CD4-positive, CD25-positive, alpha-beta regulatory T cell (primary cell): ENCODE results near the gene CPED1. TPM values are rescaled to one million over a fixed set of nuclear protein-coding genes. Genes with fewer than 3 reads are reported as not detected.
"Not testable (repeated sequence)": the region's sequence is repeated elsewhere in the genome, so short reads cannot be mapped to it uniquely, and the experiment has no call there.

Experiments
- ATAC-seq, 2 donors: fragments of 150-1000 bp; cut with Tn5 transposase; one replicate each; pipeline ENCODE4 v1.10.0; 2021; ENCODE audit warnings: low read depth in 2 of 2, moderate number of reproducible peaks in 2 of 2, moderate library complexity in 1 of 2
- DNase-seq, 3 donors: peaks; one replicate each; pipeline versions ENCODE4 v3.0.0 to v3.0.0-alpha.2; 2012 to 2022; ENCODE audit warnings: mixed read lengths in 1 of 3
- H3K27ac ChIP-seq: one replicate; pipeline ENCODE4 v1.7.0; 2013; ENCODE audit warnings: mild to moderate bottlenecking, low read length; ENCODE audit not compliant: insufficient read depth, poor library complexity, severe bottlenecking
- H3K27me3 ChIP-seq: one replicate; pipeline ENCODE4 v1.7.0; 2013; ENCODE audit warnings: low read length; ENCODE audit not compliant: control insufficient read depth, insufficient read depth
- H3K36me3 ChIP-seq: one replicate; pipeline ENCODE4 v1.7.0; 2013; ENCODE audit warnings: mild to moderate bottlenecking, low read length, moderate library complexity; ENCODE audit not compliant: control insufficient read depth, insufficient read depth
- H3K4me1 ChIP-seq: 2 replicates; pipeline ENCODE4 v1.7.0; 2013; ENCODE audit warnings: mild to moderate bottlenecking, low read length; ENCODE audit not compliant: insufficient read depth, control insufficient read depth, poor library complexity, severe bottlenecking
- H3K4me3 ChIP-seq: one replicate; pipeline ENCODE4 v1.7.0; 2013; ENCODE audit warnings: low read depth, mild to moderate bottlenecking, low read length, moderate library complexity
- H3K9me3 ChIP-seq, 2 experiments: 1 replicate in 1 of 2; 2 replicates in 1 of 2; pipeline ENCODE4 v1.7.0; 2013; ENCODE audit warnings: low read length in 2 of 2, mild to moderate bottlenecking in 1 of 2, moderate library complexity in 1 of 2; ENCODE audit not compliant: control insufficient read depth in 2 of 2
- H3K27ac Mint-ChIP-seq, 3 donors: one replicate each; pipeline ENCODE4 v1.8.0; 2020 to 2022; ENCODE audit warnings: mild to moderate bottlenecking in 3 of 3, mixed read lengths in 3 of 3, moderate library complexity in 2 of 3
- H3K27me3 Mint-ChIP-seq: one replicate; pipeline ENCODE4 v1.8.0; 2022; ENCODE audit warnings: mild to moderate bottlenecking, mixed read lengths
- H3K36me3 Mint-ChIP-seq: one replicate; pipeline ENCODE4 v1.8.0; 2020; ENCODE audit warnings: mixed read lengths
- H3K4me1 Mint-ChIP-seq, 4 donors: one replicate each; pipeline ENCODE4 v1.8.0; 2020 to 2022; ENCODE audit warnings: mixed read lengths in 4 of 4, mild to moderate bottlenecking in 1 of 4
- H3K4me3 Mint-ChIP-seq, 4 donors: one replicate each; pipeline ENCODE4 v1.8.0; 2020 to 2022; ENCODE audit warnings: mild to moderate bottlenecking in 4 of 4, mixed read lengths in 4 of 4, moderate library complexity in 3 of 4
- H3K9me3 Mint-ChIP-seq, 7 donors: one replicate each; pipeline ENCODE4 v1.8.0; 2020 to 2022; ENCODE audit warnings: mixed read lengths in 7 of 7, mild to moderate bottlenecking in 3 of 7, moderate library complexity in 2 of 7
- polyA plus RNA-seq, 4 donors: library from polyadenylated mRNA; unstranded; fragments of 300-500 nt; fragmentation: Illumina TruSeq; gene quantifications; one replicate each; pipeline ENCODE4 v1.2.3, GENCODE V29; 2021
- total RNA-seq: library from RNA; stranded (reverse); gene quantifications from one replicate; pipeline ENCODE4 v1.2.3, GENCODE V29; 2022

Gene CPED1
- total and polyA plus RNA-seq, 5 donors from 2014 or later, result 0.17 to 0.24 TPM; not detected in 3

DNA sequence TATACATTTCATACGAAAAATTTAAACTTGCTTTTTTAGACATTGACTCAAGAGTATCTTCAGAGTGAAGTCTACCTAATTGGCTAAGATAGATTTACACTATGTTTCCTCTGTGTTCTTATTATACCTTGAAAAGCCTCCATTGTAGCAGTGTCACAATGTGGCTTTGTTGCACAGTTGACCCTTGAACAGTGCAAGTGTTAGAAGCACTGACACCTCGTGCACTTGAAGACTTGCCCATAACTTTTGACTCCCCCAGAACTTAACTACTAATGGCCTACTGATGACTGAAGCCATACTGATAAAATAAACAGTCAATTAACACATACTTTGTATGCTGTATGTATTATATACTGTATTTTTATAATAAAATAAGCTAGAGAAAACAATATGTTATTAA lies 84.3 kb downstream of the CPED1 start:
- Histone ChIP-seq H3K4me3 (no peak overlapping the region), H3K27me3 (no peaks in the 10 kb centered on the region), H3K4me1 (no peaks in the 10 kb centered on the region), H3K9me3 (no peaks in the 10 kb centered on the region), H3K27ac (no peak overlapping the region), H3K36me3 (no peaks in the 10 kb centered on the region)
- Mint-ChIP-seq H3K4me1 (no peaks in the 10 kb centered on the region), H3K9me3 (peaks cover 0 to 3% (median 0%) of the 10 kb centered on the region in 7 donors), H3K4me3 (no peak overlapping the region), H3K36me3 (no peaks in the 10 kb centered on the region), H3K27me3 (peaks cover 16% of the 10 kb centered on the region), H3K27ac (no peak overlapping the region)
- no peak for ATAC-seq
- DNase-seq, result no peak

DNA sequence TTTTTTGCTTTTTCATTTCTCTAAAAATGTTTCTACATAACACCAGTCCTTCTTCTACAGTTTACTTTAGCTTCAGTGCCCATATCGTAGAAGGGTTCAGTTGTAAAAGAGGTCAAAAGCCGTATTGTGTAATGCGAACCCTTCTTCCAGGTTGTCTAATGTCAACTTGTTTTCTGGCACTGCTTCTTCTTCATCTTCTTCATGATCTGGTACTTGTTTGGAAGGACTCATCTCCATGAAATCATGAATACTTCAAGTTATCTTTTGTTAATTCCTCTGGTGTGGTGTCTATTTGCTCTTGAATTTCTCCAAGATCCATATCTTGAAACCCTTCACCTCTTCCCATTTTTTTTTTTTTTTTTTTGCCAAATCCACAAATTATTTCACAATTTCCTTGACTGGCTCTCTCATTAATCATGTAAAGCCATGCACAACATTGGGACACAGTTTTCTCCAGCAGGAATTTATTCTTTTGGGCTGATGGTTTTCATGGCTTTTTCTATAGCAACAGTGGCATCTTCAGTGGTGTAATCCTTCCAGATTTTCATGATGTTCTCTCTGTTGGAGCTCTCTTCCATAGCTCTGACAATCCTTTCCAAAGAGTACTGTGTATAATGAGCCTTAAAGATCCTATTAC lies 85.1 kb downstream of the CPED1 start:
- Mint-ChIP-seq H3K36me3 (no peaks in the 10 kb centered on the region), H3K9me3 (peaks cover 0 to 3% (median 0%) of the 10 kb centered on the region in 7 donors), H3K4me3 (no peak overlapping the region), H3K27ac (no peak overlapping the region), H3K4me1 (no peaks in the 10 kb centered on the region), H3K27me3 (peaks cover 18% of the 10 kb centered on the region)
- DNase-seq (no peak), ATAC-seq (no peak)
- Histone ChIP-seq H3K9me3 (no peaks in the 10 kb centered on the region), H3K4me3 (no peak overlapping the region), H3K4me1 (no peaks in the 10 kb centered on the region), H3K36me3 (no peaks in the 10 kb centered on the region), H3K27me3 (no peaks in the 10 kb centered on the region), H3K27ac (no peak overlapping the region)

- DNase-seq, H3K9me3 ChIP-seq, H3K36me3 ChIP-seq, H3K4me3 ChIP-seq, H3K4me1 Mint-ChIP-seq, H3K27ac Mint-ChIP-seq, H3K9me3 Mint-ChIP-seq, H3K4me1 ChIP-seq, H3K27ac ChIP-seq, H3K27me3 ChIP-seq, ATAC-seq, H3K4me3 Mint-ChIP-seq, H3K36me3 Mint-ChIP-seq: not testable (repeated sequence)
- peaks cover 22% of the 10 kb centered on the region for H3K27me3 Mint-ChIP-seq
Observed at GRCh38 chr7:121075424-121075841, 86.9 kb downstream of the CPED1 start.

- H3K9me3 ChIP-seq, result no peaks in the 10 kb centered on the region
- no peaks in the 10 kb centered on the region for H3K36me3 Mint-ChIP-seq
- peaks cover 18% of the 10 kb centered on the region for H3K27me3 Mint-ChIP-seq
- peaks cover 0 to 2% (median 0%) of the 10 kb centered on the region in 7 donors for H3K9me3 Mint-ChIP-seq
- ATAC-seq (no peak), DNase-seq (no peak)
- H3K4me1 Mint-ChIP-seq, result no peaks in the 10 kb centered on the region
- no peaks in the 10 kb centered on the region for H3K4me1 ChIP-seq
- no peak overlapping the region for H3K4me3 Mint-ChIP-seq
- no peak overlapping the region for H3K4me3 ChIP-seq
- H3K27me3 ChIP-seq, result no peaks in the 10 kb centered on the region
- no peak overlapping the region for H3K27ac ChIP-seq
- H3K27ac Mint-ChIP-seq, result no peak overlapping the region
- H3K36me3 ChIP-seq, result no peaks in the 10 kb centered on the region
Observed at GRCh38 chr7:121075952-121076349, 87.4 kb downstream of the CPED1 start.

DNA sequence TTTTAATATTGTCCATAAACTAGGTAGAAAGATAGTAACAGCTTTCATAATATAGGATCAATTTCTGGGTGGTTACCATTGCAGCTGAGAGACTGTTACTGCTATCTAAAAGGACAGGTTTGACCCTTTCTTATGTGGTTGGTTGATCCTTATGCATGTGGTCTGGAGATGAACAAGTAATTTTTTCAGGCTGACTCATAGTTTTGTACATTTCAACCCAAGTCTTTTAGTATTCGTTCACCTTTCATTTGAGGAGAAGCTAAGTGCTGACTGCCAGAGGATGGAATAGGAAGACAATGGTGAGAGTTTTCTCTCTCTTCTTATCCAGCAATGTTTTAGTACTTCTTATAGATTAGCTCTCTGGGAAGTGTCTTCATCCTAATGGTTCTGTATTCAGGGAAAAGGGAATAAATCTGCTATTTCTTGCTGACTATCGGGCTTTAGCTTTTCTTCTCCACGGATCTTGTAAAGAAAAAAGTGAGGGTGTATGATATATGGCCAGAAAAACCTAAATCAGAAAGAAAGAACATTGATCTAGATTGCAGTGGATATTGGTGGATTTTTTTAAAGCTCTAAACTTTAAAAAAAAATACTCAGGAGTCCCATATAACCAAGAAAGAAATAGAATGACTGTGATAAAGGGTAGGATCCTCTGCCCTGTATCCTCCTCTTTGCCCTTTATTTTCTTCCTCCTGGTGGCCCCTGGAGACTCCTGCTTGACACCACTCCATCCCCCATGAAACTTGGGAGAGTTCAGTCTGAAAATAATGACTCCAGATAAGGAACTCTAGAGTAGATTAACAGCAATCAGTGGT lies 88.0 kb downstream of the CPED1 start:
- DNase-seq (no peak), ATAC-seq (no peak)
- Mint-ChIP-seq H3K4me3 (no peak overlapping the region), H3K9me3 (peaks cover 0 to 2% (median 0%) of the 10 kb centered on the region in 7 donors), H3K27ac (no peak overlapping the region), H3K4me1 (peaks cover 0 to 4% (median 1%) of the 10 kb centered on the region in 4 donors), H3K36me3 (no peaks in the 10 kb centered on the region), H3K27me3 (peaks cover 24% of the 10 kb centered on the region)
- H3K27me3 ChIP-seq, result no peaks in the 10 kb centered on the region
- no peak overlapping the region for H3K27ac ChIP-seq
- H3K36me3 ChIP-seq, result no peaks in the 10 kb centered on the region
- no peaks in the 10 kb centered on the region for H3K9me3 ChIP-seq
- no peaks in the 10 kb centered on the region for H3K4me1 ChIP-seq
- no peak overlapping the region for H3K4me3 ChIP-seq

- Histone ChIP-seq H3K9me3 (no peaks in the 10 kb centered on the region), H3K27ac (no peak overlapping the region), H3K27me3 (no peaks in the 10 kb centered on the region), H3K4me1 (no peaks in the 10 kb centered on the region), H3K36me3 (no peaks in the 10 kb centered on the region), H3K4me3 (no peak overlapping the region)
- no peak overlapping the region for H3K4me3 Mint-ChIP-seq
- no peaks in the 10 kb centered on the region for H3K36me3 Mint-ChIP-seq
- no peak for ATAC-seq
- no peaks in the 10 kb centered on the region for H3K9me3 Mint-ChIP-seq
- peaks cover 0 to 5% (median 1%) of the 10 kb centered on the region in 4 donors for H3K4me1 Mint-ChIP-seq
- H3K27me3 Mint-ChIP-seq, result peaks cover 26% of the 10 kb centered on the region
- H3K27ac Mint-ChIP-seq, result no peak overlapping the region
- no peak for DNase-seq
Observed at GRCh38 chr7:121077165-121077630, 88.7 kb downstream of the CPED1 start.

DNA sequence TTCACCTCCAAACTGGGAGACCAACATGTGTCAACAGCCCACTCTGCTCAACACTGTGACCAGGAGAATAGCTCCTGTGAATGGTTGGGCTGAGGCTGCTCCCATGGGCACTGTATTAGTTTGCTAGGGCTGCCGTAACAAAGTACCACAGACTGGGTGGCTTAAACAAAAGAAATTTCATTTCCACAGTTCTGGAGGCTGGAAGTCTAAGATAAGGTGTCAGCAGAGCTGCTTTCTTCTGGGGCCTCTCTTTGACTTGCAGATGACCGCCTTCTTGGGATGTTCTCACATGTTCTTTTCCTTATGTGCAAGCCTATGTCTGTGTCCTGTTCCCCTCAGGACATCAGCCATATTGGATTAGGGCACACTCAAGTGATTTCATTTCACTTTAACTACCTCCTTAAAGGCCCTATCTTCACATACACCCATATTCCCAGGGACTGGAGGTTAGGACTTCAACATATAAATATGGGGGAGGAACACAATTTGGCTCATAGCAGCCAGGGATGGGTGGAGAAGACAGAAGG lies 90.3 kb downstream of the CPED1 start:
- H3K4me1 ChIP-seq, result no peaks in the 10 kb centered on the region
- Mint-ChIP-seq H3K27ac (no peak overlapping the region), H3K4me1 (peaks cover 0 to 5% (median 1%) of the 10 kb centered on the region in 4 donors), H3K27me3 (peaks cover 31% of the 10 kb centered on the region), H3K4me3 (no peak overlapping the region), H3K36me3 (no peaks in the 10 kb centered on the region), H3K9me3 (no peaks in the 10 kb centered on the region)
- H3K4me3 ChIP-seq, result no peak overlapping the region
- H3K9me3 ChIP-seq, result no peaks in the 10 kb centered on the region
- H3K36me3 ChIP-seq, result no peaks in the 10 kb centered on the region
- no peaks in the 10 kb centered on the region for H3K27me3 ChIP-seq
- no peak for DNase-seq
- no peak overlapping the region for H3K27ac ChIP-seq
- ATAC-seq, result no peak
